ENCODE results near the gene ZNF784.
"Not testable (repeated sequence)": the region's sequence is repeated elsewhere in the genome, so short reads cannot be mapped to it uniquely, and the experiment has no call there.

ZNF784 gene

GRCh38 chr19:55582284-55582683, 42.1 kb downstream of the ZNF784 start:
- not testable (repeated sequence) for DNase-seq

- no peak for DNase-seq
Measured at GRCh38 chr19:55581823-55582223, 42.5 kb downstream of the ZNF784 start.

- no peak for DNase-seq
Measured at GRCh38 chr19:55581145-55581822, 43.1 kb downstream of the ZNF784 start.

- DNase-seq = peak; percentile 74 to 75
Measured at GRCh38 chr19:55580628-55581144, 43.7 kb downstream of the ZNF784 start, which contains the start of gene ZNF579. ZNF579 (minus strand) TSS chr19:55580848; CDS start chr19:55579639, 1,209 bp downstream.

- DNase-seq = no peak
Measured at GRCh38 chr19:55579766-55580621, 44.4 kb downstream of the ZNF784 start.

GRCh38 chr19:55578761-55579747, 45.3 kb downstream of the ZNF784 start:
- DNase-seq = no peak

- no peak for DNase-seq
Measured at GRCh38 chr19:55578031-55578760, 46.2 kb downstream of the ZNF784 start.

- no peak for DNase-seq
Measured at GRCh38 chr19:55576746-55577145, 47.6 kb downstream of the ZNF784 start.

GRCh38 chr19:55573929-55574328, 50.4 kb downstream of the ZNF784 start:
- not testable (repeated sequence) for DNase-seq

All from AML-193 (cell line).